ENCODE measurements around the gene CMBL.

GRCh38 chr5:10293907-10294662 lies 13.6 kb downstream of the CMBL start:
- TF ChIP-seq CTCF (conservative IDR thresholded peaks at IDR 0.05; ENCODE audit: low read length) (no peak), EZH2phosphoT487 (IDR thresholded peaks at IDR 0.05; ENCODE audit: borderline replicate concordance, low read depth, low read length) (no peak)
